Activated B cell treated with CpG ODN at 0.5 μM for 24 hours (primary cell): ENCODE measurements around the gene NPPC. TPM values are rescaled to one million over a fixed set of nuclear protein-coding genes. Genes with fewer than 3 reads are reported as not detected.
A peak's percentile ranks its signal among the peaks of the same experiment; 100 is the strongest.

Experiments used
- ATAC-seq: fragments of 200-7000 bp; cut with Tn5 transposase; one replicate; pipeline ENCODE4 v1.10.0; 2021; ENCODE audit warnings: low read depth, mild to moderate bottlenecking, moderate library complexity
- CTCF ChIA-PET: fragments of 350-600 bp; sonication (Branson Sonifier 250); formaldehyde crosslinking; loops from one replicate; lab custom pipeline; 2021; ENCODE audit warnings: antibody characterized with exemption; lab: Charles Lee
- POLR2A ChIA-PET: fragments of 350-600 bp; sonication (Branson Sonifier 250); formaldehyde crosslinking; loops from one replicate; lab custom pipeline; 2021; ENCODE audit warnings: antibody characterized with exemption; lab: Charles Lee
- DNase-seq: peaks from one replicate; pipeline ENCODE4 v3.0.0; 2022
- H3K27ac Mint-ChIP-seq: one replicate; pipeline ENCODE4 v1.8.0; 2020; ENCODE audit warnings: mixed read lengths
- H3K27me3 Mint-ChIP-seq: one replicate; pipeline ENCODE4 v1.8.0; 2021; ENCODE audit warnings: mixed read lengths
- H3K36me3 Mint-ChIP-seq: one replicate; pipeline ENCODE4 v1.8.0; 2021; ENCODE audit warnings: low read depth, mixed read lengths
- H3K4me1 Mint-ChIP-seq: one replicate; pipeline ENCODE4 v1.8.0; 2021; ENCODE audit warnings: mixed read lengths
- H3K4me3 Mint-ChIP-seq: one replicate; pipeline ENCODE4 v1.8.0; 2020; ENCODE audit warnings: mild to moderate bottlenecking, mixed read lengths
- H3K9me3 Mint-ChIP-seq: one replicate; pipeline ENCODE4 v1.8.0; 2020; ENCODE audit warnings: mixed read lengths
- CTCF ChIP-seq: fragments of 200-600 bp; IDR thresholded peaks from one replicate; pipeline ENCODE4 v1.8.0; 2022; ENCODE audit warnings: antibody characterized with exemption, mild to moderate bottlenecking
- intact Hi-C: fragments of 100-400 bp; cut with micrococcal nuclease; formaldehyde crosslinking; loops from one replicate; pipeline ENCODE4 v1.15.1; 2024
- total RNA-seq: library from RNA; stranded (reverse); gene quantifications from 2 replicates; pipeline ENCODE4 v1.2.3, GENCODE V29; 2022

NPPC gene
- total RNA-seq, 1 donor from 2014 or later = not detected

GRCh38 chr2:231965102-231965501 lies 38.9 kb upstream of the NPPC start:
- POLR2A ChIA-PET = no interaction called here
- no peaks in the 10 kb centered on the region for H3K27me3 Mint-ChIP-seq

GRCh38 chr2:231961349-231962166 lies 35.4 kb upstream of the NPPC start, which contains the start of gene DIS3L2:
TSS of gene DIS3L2 (plus strand) at chr2:231961713. CDS start at chr2:232014928, 53,215 bp downstream.
- intact Hi-C loops = loop anchor here (5.0 kb wide), 3 partner anchors 34 to 601 kb away; partner anchors contain the start of genes NPPC and PDE6D
- Mint-ChIP-seq H3K4me1 (peaks cover 37% of the 10 kb centered on the region), H3K27me3 (no peaks in the 10 kb centered on the region), H3K36me3 (peaks cover 2% of the 10 kb centered on the region), H3K9me3 (no peaks in the 10 kb centered on the region), H3K27ac (peak within 1 kb of the TSS; percentile 80), H3K4me3 (peak within 1 kb of the TSS; percentile 97)
- no peak for TF ChIP-seq CTCF
- peak; percentile 74 for DNase-seq
- ChIA-PET POLR2A (interaction anchor here (0.6 to 1.5 kb wide), 5 partner anchors 26 to 1252 kb away, joined by 4 to 5 read pairs (median 4); partner anchors contain the start of gene COPS7B), CTCF (no interaction called here)
- peak; percentile 95 for ATAC-seq

More at GRCh38 chr2:231965102-231965501, 38.9 kb upstream of the NPPC start:
- Mint-ChIP-seq H3K9me3 (peaks cover 4% of the 10 kb centered on the region), H3K4me3 (no peak overlapping the region), H3K27ac (no peak overlapping the region), H3K4me1 (peaks cover 50% of the 10 kb centered on the region), H3K36me3 (peaks cover 5% of the 10 kb centered on the region)
- ATAC-seq (no peak), DNase-seq (no peak)
- CTCF ChIA-PET = no interaction called here
- intact Hi-C loops = no loop called here
- TF ChIP-seq CTCF = no peak

- Mint-ChIP-seq H3K27ac (peak overlapping the region; percentile 80), H3K27me3 (no peaks in the 10 kb centered on the region), H3K4me3 (peak overlapping the region; percentile 97), H3K9me3 (no peaks in the 10 kb centered on the region), H3K4me1 (peaks cover 36% of the 10 kb centered on the region), H3K36me3 (peaks cover 2% of the 10 kb centered on the region)
- no peak for DNase-seq
- TF ChIP-seq CTCF = no peak
- no peak for ATAC-seq
- intact Hi-C loops = loop anchor here (5.0 kb wide), 3 partner anchors 34 to 601 kb away; partner anchors contain the start of genes NPPC and PDE6D
- ChIA-PET POLR2A (interaction anchor here (0.6 to 1.5 kb wide), 5 partner anchors 26 to 1251 kb away, joined by 4 to 5 read pairs (median 4); partner anchors contain the start of gene COPS7B), CTCF (no interaction called here)
Observed at GRCh38 chr2:231960810-231961348, 34.7 kb upstream of the NPPC start.

- no peak overlapping the region for H3K27ac Mint-ChIP-seq
- peaks cover 19% of the 10 kb centered on the region for H3K4me1 Mint-ChIP-seq
- no peak overlapping the region for H3K4me3 Mint-ChIP-seq
- ATAC-seq (no peak), DNase-seq (no peak)
- intact Hi-C loops = no loop called here
- POLR2A ChIA-PET = no interaction called here
- no peak for TF ChIP-seq CTCF
- peaks cover 2% of the 10 kb centered on the region for H3K36me3 Mint-ChIP-seq
- H3K9me3 Mint-ChIP-seq = no peaks in the 10 kb centered on the region
- H3K27me3 Mint-ChIP-seq = peaks cover 7% of the 10 kb centered on the region
- CTCF ChIA-PET = no interaction called here
Observed at GRCh38 chr2:231957913-231958763, 31.9 kb upstream of the NPPC start.
